Liver (tissue), 3 donors: ENCODE results near the gene SYNGR4.

Experiments used
- CTCF ChIP-seq: fragments of 150-350 bp; IDR thresholded peaks from 2 replicates; pipeline ENCODE4 v1.5.1; 2017; ENCODE audit warnings: improper control_type of control experiment, low read depth, low read length; ENCODE audit not compliant: missing input control
- TAF1 ChIP-seq: conservative IDR thresholded peaks from 2 replicates; pipeline ENCODE4 v1.6.1; 2016; ENCODE audit warnings: antibody characterized with exemption, mild to moderate bottlenecking
- TF ChIP-seq, protein P1 (sequence below): IDR thresholded peaks from 2 replicates; pipeline ENCODE4 v1.6.1; 2016; ENCODE audit warnings: antibody characterized with exemption, mild to moderate bottlenecking
- donor health status: healthy.
- donor health status: healthy.

- TF ChIP-seq, protein P1, sequence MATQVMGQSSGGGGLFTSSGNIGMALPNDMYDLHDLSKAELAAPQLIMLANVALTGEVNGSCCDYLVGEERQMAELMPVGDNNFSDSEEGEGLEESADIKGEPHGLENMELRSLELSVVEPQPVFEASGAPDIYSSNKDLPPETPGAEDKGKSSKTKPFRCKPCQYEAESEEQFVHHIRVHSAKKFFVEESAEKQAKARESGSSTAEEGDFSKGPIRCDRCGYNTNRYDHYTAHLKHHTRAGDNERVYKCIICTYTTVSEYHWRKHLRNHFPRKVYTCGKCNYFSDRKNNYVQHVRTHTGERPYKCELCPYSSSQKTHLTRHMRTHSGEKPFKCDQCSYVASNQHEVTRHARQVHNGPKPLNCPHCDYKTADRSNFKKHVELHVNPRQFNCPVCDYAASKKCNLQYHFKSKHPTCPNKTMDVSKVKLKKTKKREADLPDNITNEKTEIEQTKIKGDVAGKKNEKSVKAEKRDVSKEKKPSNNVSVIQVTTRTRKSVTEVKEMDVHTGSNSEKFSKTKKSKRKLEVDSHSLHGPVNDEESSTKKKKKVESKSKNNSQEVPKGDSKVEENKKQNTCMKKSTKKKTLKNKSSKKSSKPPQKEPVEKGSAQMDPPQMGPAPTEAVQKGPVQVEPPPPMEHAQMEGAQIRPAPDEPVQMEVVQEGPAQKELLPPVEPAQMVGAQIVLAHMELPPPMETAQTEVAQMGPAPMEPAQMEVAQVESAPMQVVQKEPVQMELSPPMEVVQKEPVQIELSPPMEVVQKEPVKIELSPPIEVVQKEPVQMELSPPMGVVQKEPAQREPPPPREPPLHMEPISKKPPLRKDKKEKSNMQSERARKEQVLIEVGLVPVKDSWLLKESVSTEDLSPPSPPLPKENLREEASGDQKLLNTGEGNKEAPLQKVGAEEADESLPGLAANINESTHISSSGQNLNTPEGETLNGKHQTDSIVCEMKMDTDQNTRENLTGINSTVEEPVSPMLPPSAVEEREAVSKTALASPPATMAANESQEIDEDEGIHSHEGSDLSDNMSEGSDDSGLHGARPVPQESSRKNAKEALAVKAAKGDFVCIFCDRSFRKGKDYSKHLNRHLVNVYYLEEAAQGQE, result no peak
- TF ChIP-seq TAF1 (no peak), CTCF (no peak)
Observed at GRCh38 chr19:48395170-48395455, 30.9 kb downstream of the SYNGR4 start.
